IPS DF 4.7 (cell line): Measurements from ENCODE around the gene PLCB4.

Source experiments
- DNase-seq: peaks from one replicate; pipeline ENCODE4 v3.0.0-alpha.2; 2013; ENCODE audit warnings: low spot score; ENCODE audit errors: extremely low read depth

Gene PLCB4

GRCh38 chr20:9059931-9060330 is 9.0 kb upstream of the PLCB4 start:
- no peak for DNase-seq

DNA sequence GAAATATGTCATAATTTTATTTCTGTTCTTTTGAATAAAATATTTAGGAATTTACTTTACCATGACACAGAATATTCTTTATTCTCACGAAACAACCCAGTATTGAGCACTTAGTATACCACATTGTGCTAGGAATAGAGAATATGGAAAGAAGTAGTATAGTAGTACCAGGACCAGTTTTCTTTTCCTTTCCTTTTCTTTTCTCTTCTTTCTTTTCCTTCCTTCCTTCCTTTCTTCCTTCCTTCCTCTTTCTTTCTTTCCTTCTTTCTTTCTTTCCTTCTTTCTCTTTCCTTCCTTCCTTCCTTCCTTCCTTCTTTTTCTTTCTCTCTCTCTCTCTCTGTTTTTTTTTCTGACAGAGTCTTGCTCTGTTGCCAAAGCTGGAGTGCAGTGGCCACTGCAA is 7.5 kb upstream of the PLCB4 start:
- DNase-seq, result no peak

- no peak for DNase-seq
Measured at GRCh38 chr20:9062066-9062465, 6.8 kb upstream of the PLCB4 start.

GRCh38 chr20:9066191-9066590 is 2.7 kb upstream of the PLCB4 start:
- DNase-seq, result no peak

GRCh38 chr20:9068233-9068801 is 570 bp upstream of the PLCB4 start:
- no peak for DNase-seq

DNA sequence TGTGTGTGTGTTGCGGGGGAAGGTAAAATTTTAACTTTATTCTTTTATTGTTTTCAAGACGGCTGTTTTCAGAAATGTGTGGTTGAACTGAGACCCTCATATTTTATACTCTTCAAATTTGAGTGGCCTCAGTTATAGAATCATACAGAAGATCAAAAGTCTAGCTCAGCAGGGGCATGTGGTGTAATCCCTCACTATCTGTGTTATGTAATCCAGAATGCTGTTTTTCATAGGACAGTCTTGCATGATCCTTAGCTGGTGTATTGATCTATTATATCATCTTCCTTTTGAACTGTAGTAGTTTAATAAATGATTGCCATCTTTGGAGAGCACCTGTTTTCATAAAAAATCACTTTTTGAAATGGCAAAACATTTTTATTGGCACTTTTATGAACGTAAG is 1.4 kb downstream of the PLCB4 start:
- no peak for DNase-seq

GRCh38 chr20:9071976-9072726 is 3.3 kb downstream of the PLCB4 start:
- no peak for DNase-seq

GRCh38 chr20:9072861-9073500 is 4.1 kb downstream of the PLCB4 start:
- no peak for DNase-seq

DNA sequence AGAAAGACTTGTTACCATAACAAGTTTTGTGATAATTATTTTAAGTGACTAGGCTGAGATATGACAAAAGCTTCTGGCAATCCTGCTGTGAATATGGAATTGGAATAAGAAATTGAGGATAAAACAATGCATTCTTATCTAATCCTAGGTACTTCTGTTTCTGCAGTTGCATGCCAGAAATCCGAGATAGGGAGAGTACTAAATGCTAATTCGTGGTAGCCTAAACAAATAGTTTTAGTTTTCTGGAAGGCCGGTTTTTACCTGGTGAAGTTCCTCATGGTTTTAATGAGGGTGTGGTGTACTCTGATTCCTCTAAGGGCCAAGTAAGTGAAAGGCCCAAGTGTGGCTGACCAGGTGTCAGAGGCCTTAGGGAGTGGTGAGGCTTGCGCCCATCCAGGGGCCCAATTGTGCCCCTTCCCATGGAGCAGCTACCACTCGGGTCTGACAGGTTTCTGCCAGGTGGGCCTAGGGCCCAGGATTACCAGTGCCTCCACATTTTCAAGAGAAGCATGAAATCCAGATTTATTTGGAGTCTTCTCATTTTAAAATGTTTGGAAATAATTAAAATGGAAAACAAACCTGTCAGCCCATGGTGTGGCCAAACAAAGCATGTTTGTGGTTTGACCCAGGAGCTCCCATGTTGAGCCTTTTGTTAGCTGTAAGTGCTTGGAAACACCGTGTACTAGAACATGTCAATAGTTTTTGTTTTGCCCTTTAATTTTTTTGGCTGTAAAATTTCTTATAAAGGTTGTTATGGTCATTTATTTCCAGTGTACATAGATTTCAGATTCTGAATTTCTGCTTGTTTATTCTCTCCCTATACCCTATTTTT is 6.6 kb downstream of the PLCB4 start:
- DNase-seq, result no peak

DNA sequence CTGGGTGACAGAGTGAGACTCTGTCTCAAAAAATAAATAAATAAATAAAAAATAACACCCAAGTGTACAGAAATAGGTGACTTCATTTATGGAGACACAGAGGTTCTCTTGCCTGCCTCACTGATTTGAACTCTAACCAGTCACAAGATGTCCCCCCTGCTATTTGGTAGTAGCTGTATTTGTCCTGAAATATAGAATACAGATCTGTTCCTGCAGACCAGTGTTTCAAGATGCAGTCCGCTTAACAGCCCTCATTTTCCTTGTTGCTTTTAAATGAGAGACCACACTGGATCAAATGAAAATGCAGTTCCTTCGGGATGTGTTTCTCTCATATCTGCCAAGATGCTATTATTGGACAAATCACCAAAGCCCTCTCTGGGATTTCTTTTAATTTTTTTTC is 7.6 kb downstream of the PLCB4 start:
- no peak for DNase-seq

GRCh38 chr20:9078826-9079731 is 10.2 kb downstream of the PLCB4 start:
- DNase-seq, result no peak

GRCh38 chr20:9081423-9081966 is 12.6 kb downstream of the PLCB4 start:
- no peak for DNase-seq

GRCh38 chr20:9082741-9083140 is 13.9 kb downstream of the PLCB4 start:
- no peak for DNase-seq

DNA sequence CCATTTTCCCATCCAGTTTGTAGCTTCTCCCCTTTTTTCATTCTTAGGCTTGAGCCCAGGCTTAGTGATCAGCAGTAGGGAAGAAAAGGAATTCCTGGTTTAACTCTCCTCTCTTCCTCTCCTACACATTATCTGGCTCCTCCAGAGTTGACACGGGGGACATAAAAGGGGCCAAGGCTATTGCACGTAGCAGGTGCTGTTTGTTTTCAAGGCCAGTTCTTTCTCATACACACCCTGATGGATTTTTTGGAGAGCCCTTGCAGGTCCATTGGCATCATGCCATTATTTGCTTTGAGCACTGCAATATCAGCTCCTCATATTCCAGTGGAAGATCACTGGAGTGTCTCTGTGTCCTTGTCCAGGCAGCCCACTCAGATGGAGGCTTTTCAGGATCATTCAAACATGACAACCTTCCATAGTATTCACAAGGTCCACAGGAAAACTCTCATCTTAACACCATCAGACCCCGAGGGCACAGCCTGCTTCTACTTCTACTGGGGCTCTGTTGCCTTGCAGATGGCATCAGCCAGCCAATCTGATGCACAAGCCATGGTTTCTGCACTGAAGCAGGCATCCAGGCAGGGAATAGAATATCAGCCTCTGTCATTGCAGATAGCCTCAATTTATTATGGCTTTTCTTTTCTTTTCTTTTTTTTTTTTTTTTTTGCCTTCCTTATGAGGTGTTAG is 18.8 kb downstream of the PLCB4 start:
- DNase-seq, result no peak

GRCh38 chr20:9088556-9088955 is 19.7 kb downstream of the PLCB4 start:
- DNase-seq, result no peak

GRCh38 chr20:9092113-9092512 is 23.2 kb downstream of the PLCB4 start:
- no peak for DNase-seq

DNA sequence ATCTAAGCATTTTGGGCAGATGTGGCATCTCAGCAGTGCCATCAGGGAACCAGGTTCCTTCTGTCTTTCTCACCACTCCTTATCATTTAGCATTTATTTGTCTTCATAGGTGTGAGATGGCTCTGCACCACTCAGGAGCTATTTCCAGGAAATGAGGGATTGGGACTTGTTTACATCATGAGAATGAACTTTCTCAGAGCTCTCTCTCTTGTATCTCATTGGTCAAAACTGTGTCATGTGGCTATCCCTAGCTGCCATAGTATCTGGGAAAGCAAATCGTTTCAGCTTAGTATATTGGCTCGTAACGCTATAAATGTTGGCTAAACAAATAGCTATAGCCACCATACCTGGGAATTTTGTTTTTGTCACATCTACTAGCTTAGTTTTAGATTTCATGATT is 23.8 kb downstream of the PLCB4 start:
- DNase-seq, result no peak

- DNase-seq, result no peak
Measured at GRCh38 chr20:9093218-9093957, 24.5 kb downstream of the PLCB4 start.

DNA sequence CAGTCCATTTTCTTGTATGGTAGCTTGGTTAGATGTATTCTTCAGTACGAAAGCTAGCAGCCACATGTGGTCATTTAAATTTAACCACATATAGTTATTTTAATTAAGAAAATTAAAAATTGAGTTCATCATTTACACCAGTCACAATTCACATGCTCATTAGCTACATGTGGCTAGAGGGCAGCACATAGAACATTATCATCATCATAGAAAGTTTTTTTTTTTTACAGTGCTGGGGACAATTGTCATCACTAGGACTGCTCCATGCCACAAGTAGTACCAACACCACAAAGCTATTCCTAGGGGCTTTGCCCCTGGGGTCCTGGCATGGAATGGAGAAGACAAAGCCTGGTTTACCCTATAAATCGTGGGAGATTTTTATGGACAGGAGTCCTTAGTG is 30.5 kb downstream of the PLCB4 start:
- no peak for DNase-seq
